PC-9 (cell line): ENCODE measurements around the gene HTR7.

Experiments used
- CTCF ChIP-seq: fragments of 200-600 bp; sonication (generic); conservative IDR thresholded peaks from 2 replicates; pipeline ENCODE4 v1.6.1; 2017; ENCODE audit warnings: mixed run types, antibody characterized with exemption, mild to moderate bottlenecking, moderate library complexity
- EZH2 ChIP-seq: fragments of 200-600 bp; sonication (generic); IDR thresholded peaks from 2 replicates; pipeline ENCODE4 v1.8.0; 2017; ENCODE audit warnings: antibody characterized with exemption, low read depth

- no peak for TF ChIP-seq EZH2
- TF ChIP-seq CTCF: no peak
These were observed 67.4 kb downstream of the HTR7 start for GRCh38 chr10:90790422-90790821.
